Measurements from ENCODE around the gene SULF2. TPM values are rescaled to one million over a fixed set of nuclear protein-coding genes. Genes with fewer than 3 reads are reported as not detected.

The SULF2 gene
- total RNA-seq, 1 donor from 2014 or later = 40.4 TPM

- no peaks in the 10 kb centered on the region for H3K9me3 Mint-ChIP-seq (ENCODE audit: unreplicated experiment)
- peaks cover 13% of the 10 kb centered on the region for H3K27me3 Mint-ChIP-seq (ENCODE audit: unreplicated experiment)
- no peaks in the 10 kb centered on the region for H3K36me3 Mint-ChIP-seq (ENCODE audit: unreplicated experiment)
- DNase-seq (ENCODE audit: extremely low spot score, unreplicated experiment) = no peak
- H3K4me1 Mint-ChIP-seq (ENCODE audit: unreplicated experiment) = peaks cover 17% of the 10 kb centered on the region
- no peak overlapping the region for H3K4me3 Mint-ChIP-seq (ENCODE audit: unreplicated experiment)
- TF ChIP-seq CTCF (IDR thresholded peaks at IDR 0.05) = no peak
- H3K27ac Mint-ChIP-seq (ENCODE audit: unreplicated experiment) = no peak overlapping the region
These were observed 62.0 kb downstream of the SULF2 start for GRCh38 chr20:47723322-47723721.

- Mint-ChIP-seq H3K27ac (ENCODE audit: unreplicated experiment) (peak overlapping the region; percentile 9), H3K4me3 (ENCODE audit: unreplicated experiment) (no peak overlapping the region), H3K9me3 (ENCODE audit: unreplicated experiment) (no peaks in the 10 kb centered on the region), H3K27me3 (ENCODE audit: unreplicated experiment) (peaks cover 4% of the 10 kb centered on the region), H3K36me3 (ENCODE audit: unreplicated experiment) (no peaks in the 10 kb centered on the region), H3K4me1 (ENCODE audit: unreplicated experiment) (peaks cover 9% of the 10 kb centered on the region)
- no peak for TF ChIP-seq CTCF (IDR thresholded peaks at IDR 0.05)
- DNase-seq (ENCODE audit: extremely low spot score, unreplicated experiment) = no peak
These were observed 64.4 kb downstream of the SULF2 start for GRCh38 chr20:47720636-47721427.

- Mint-ChIP-seq H3K36me3 (ENCODE audit: unreplicated experiment) (no peaks in the 10 kb centered on the region), H3K4me3 (ENCODE audit: unreplicated experiment) (no peak overlapping the region), H3K4me1 (ENCODE audit: unreplicated experiment) (peaks cover 9% of the 10 kb centered on the region), H3K27ac (ENCODE audit: unreplicated experiment) (no peak overlapping the region), H3K27me3 (ENCODE audit: unreplicated experiment) (peaks cover 9% of the 10 kb centered on the region), H3K9me3 (ENCODE audit: unreplicated experiment) (no peaks in the 10 kb centered on the region)
- TF ChIP-seq CTCF (IDR thresholded peaks at IDR 0.05) = no peak
- DNase-seq (ENCODE audit: extremely low spot score, unreplicated experiment) = no peak
These were observed 65.7 kb downstream of the SULF2 start for GRCh38 chr20:47719625-47720024.

- no peak for DNase-seq (ENCODE audit: extremely low spot score, unreplicated experiment)
- no peak overlapping the region for H3K27ac Mint-ChIP-seq (ENCODE audit: unreplicated experiment)
- no peaks in the 10 kb centered on the region for H3K36me3 Mint-ChIP-seq (ENCODE audit: unreplicated experiment)
- no peaks in the 10 kb centered on the region for H3K9me3 Mint-ChIP-seq (ENCODE audit: unreplicated experiment)
- TF ChIP-seq CTCF (IDR thresholded peaks at IDR 0.05) = no peak
- peaks cover 13% of the 10 kb centered on the region for H3K27me3 Mint-ChIP-seq (ENCODE audit: unreplicated experiment)
- H3K4me3 Mint-ChIP-seq (ENCODE audit: unreplicated experiment) = no peak overlapping the region
- H3K4me1 Mint-ChIP-seq (ENCODE audit: unreplicated experiment) = peaks cover 9% of the 10 kb centered on the region
These were observed 66.1 kb downstream of the SULF2 start for GRCh38 chr20:47719211-47719610.

- H3K27ac Mint-ChIP-seq (ENCODE audit: unreplicated experiment) = no peak overlapping the region
These were observed 66.9 kb downstream of the SULF2 start for GRCh38 chr20:47718398-47718797.

More at GRCh38 chr20:47718398-47718797, 66.9 kb downstream of the SULF2 start:
- peaks cover 9% of the 10 kb centered on the region for H3K4me1 Mint-ChIP-seq (ENCODE audit: unreplicated experiment)
- no peaks in the 10 kb centered on the region for H3K36me3 Mint-ChIP-seq (ENCODE audit: unreplicated experiment)
- no peak overlapping the region for H3K4me3 Mint-ChIP-seq (ENCODE audit: unreplicated experiment)
- H3K9me3 Mint-ChIP-seq (ENCODE audit: unreplicated experiment) = no peaks in the 10 kb centered on the region
- H3K27me3 Mint-ChIP-seq (ENCODE audit: unreplicated experiment) = peaks cover 15% of the 10 kb centered on the region
- no peak for DNase-seq (ENCODE audit: extremely low spot score, unreplicated experiment)
- no peak for TF ChIP-seq CTCF (IDR thresholded peaks at IDR 0.05)

Data from osteocyte (in vitro differentiated cells).